Chondrocyte (in vitro differentiated cells): Measurements from ENCODE around the gene LRRC55. TPM values are rescaled to one million over a fixed set of nuclear protein-coding genes. Genes with fewer than 3 reads are reported as not detected.

Experiments
- DNase-seq: peaks from one replicate; pipeline ENCODE4 v3.0.0; 2021; ENCODE audit warnings: mixed read lengths, low spot score
- H3K27ac Mint-ChIP-seq: one replicate; pipeline ENCODE4 v1.8.0; 2021; ENCODE audit warnings: mild to moderate bottlenecking, moderate library complexity, mixed read lengths; ENCODE audit not compliant: unreplicated experiment
- H3K27me3 Mint-ChIP-seq: 2 replicates; pipeline ENCODE4 v1.8.0; 2021; ENCODE audit warnings: low read depth, mixed read lengths
- H3K36me3 Mint-ChIP-seq: 2 replicates; pipeline ENCODE4 v1.8.0; 2021; ENCODE audit warnings: low read depth, mixed read lengths
- H3K4me1 Mint-ChIP-seq: 2 replicates; pipeline ENCODE4 v1.8.0; 2021; ENCODE audit warnings: low read depth, mild to moderate bottlenecking, mixed read lengths
- H3K4me3 Mint-ChIP-seq: one replicate; pipeline ENCODE4 v1.8.0; 2021; ENCODE audit warnings: mild to moderate bottlenecking, moderate library complexity, mixed read lengths; ENCODE audit not compliant: unreplicated experiment
- H3K9me3 Mint-ChIP-seq: 2 replicates; pipeline ENCODE4 v1.8.0; 2021; ENCODE audit warnings: low read depth, mixed read lengths
- CTCF ChIP-seq: fragments of 200-600 bp; sonication (generic); IDR thresholded peaks from 2 replicates; pipeline ENCODE4 v1.5.0; 2021; ENCODE audit warnings: antibody characterized with exemption, mild to moderate bottlenecking, moderate library complexity
- total RNA-seq: library from RNA; stranded (reverse); gene quantifications from 3 replicates; pipeline ENCODE4 v1.2.1, GENCODE V29; 2021

Gene LRRC55
- total RNA-seq, 1 donor from 2014 or later, result not detected

- Mint-ChIP-seq H3K36me3 (no peaks in the 10 kb centered on the region), H3K4me3 (no peak overlapping the region), H3K27ac (no peak overlapping the region), H3K27me3 (peaks cover 39% of the 10 kb centered on the region), H3K9me3 (no peaks in the 10 kb centered on the region), H3K4me1 (no peaks in the 10 kb centered on the region)
- DNase-seq, result no peak
- TF ChIP-seq CTCF, result no peak
Observed at GRCh38 chr11:57150454-57150917, 31.3 kb upstream of the LRRC55 start.

GRCh38 chr11:57152134-57152533 lies 29.6 kb upstream of the LRRC55 start:
- no peak for TF ChIP-seq CTCF
- no peaks in the 10 kb centered on the region for H3K9me3 Mint-ChIP-seq
- H3K4me1 Mint-ChIP-seq, result no peaks in the 10 kb centered on the region
- peaks cover 45% of the 10 kb centered on the region for H3K27me3 Mint-ChIP-seq
- no peak for DNase-seq
- no peak overlapping the region for H3K4me3 Mint-ChIP-seq
- no peak overlapping the region for H3K27ac Mint-ChIP-seq
- no peaks in the 10 kb centered on the region for H3K36me3 Mint-ChIP-seq

GRCh38 chr11:57153448-57153847 lies 28.3 kb upstream of the LRRC55 start:
- no peak overlapping the region for H3K4me3 Mint-ChIP-seq
- no peak for TF ChIP-seq CTCF
- H3K9me3 Mint-ChIP-seq, result no peaks in the 10 kb centered on the region
- no peaks in the 10 kb centered on the region for H3K36me3 Mint-ChIP-seq
- DNase-seq, result no peak
- H3K4me1 Mint-ChIP-seq, result no peaks in the 10 kb centered on the region
- H3K27ac Mint-ChIP-seq, result no peak overlapping the region
- H3K27me3 Mint-ChIP-seq, result peaks cover 47% of the 10 kb centered on the region

- DNase-seq, result no peak
- no peak overlapping the region for H3K4me3 Mint-ChIP-seq
- H3K27ac Mint-ChIP-seq, result no peak overlapping the region
- H3K4me1 Mint-ChIP-seq, result no peaks in the 10 kb centered on the region
- TF ChIP-seq CTCF, result no peak
- no peaks in the 10 kb centered on the region for H3K36me3 Mint-ChIP-seq
- H3K9me3 Mint-ChIP-seq, result no peaks in the 10 kb centered on the region
- H3K27me3 Mint-ChIP-seq, result peaks cover 51% of the 10 kb centered on the region
Observed at GRCh38 chr11:57154739-57155138, 27.0 kb upstream of the LRRC55 start.

GRCh38 chr11:57155400-57155799 lies 26.4 kb upstream of the LRRC55 start:
- no peaks in the 10 kb centered on the region for H3K36me3 Mint-ChIP-seq
- TF ChIP-seq CTCF, result no peak
- H3K4me3 Mint-ChIP-seq, result no peak overlapping the region
- no peaks in the 10 kb centered on the region for H3K4me1 Mint-ChIP-seq
- DNase-seq, result no peak
- no peaks in the 10 kb centered on the region for H3K9me3 Mint-ChIP-seq
- H3K27ac Mint-ChIP-seq, result no peak overlapping the region
- peaks cover 53% of the 10 kb centered on the region for H3K27me3 Mint-ChIP-seq
